ENCODE results near the gene SNX10.

- TF ChIP-seq SP1 (IDR thresholded peaks at IDR 0.05) (no peak), ZNF384 (IDR thresholded peaks at IDR 0.05) (no peak), SUZ12 (IDR thresholded peaks at IDR 0.05) (no peak), L3MBTL2 (conservative IDR thresholded peaks at IDR 0.05) (no peak), CTBP1 (IDR thresholded peaks at IDR 0.05; ENCODE audit: borderline replicate concordance) (no peak), FOXM1 (IDR thresholded peaks at IDR 0.05; ENCODE audit: borderline replicate concordance) (no peak), ARNT (IDR thresholded peaks at IDR 0.05) (no peak), BHLHE40 (IDR thresholded peaks at IDR 0.05; ENCODE audit: borderline replicate concordance) (no peak), LEF1 (IDR thresholded peaks at IDR 0.05; ENCODE audit: borderline replicate concordance) (no peak), FOXK2 (IDR thresholded peaks at IDR 0.05) (no peak), ELF4 (IDR thresholded peaks at IDR 0.05) (no peak), FOXA1 (IDR thresholded peaks at IDR 0.05) (no peak)
These were observed 16.1 kb downstream of the SNX10 start for GRCh38 chr7:26307791-26308190.

Data from HEK293T (cell line).